HepG2 (cell line): ENCODE results near the gene DAB1. TPM values are rescaled to one million over a fixed set of nuclear protein-coding genes. Genes with fewer than 3 reads are reported as not detected.

ENCODE experiments used
- ATAC-seq: fragments of 200-7000 bp; cut with Tn5 transposase; 3 replicates; pipeline ENCODE4 v1.9.1; 2020; ENCODE audit warnings: mild to moderate bottlenecking, moderate library complexity
- BruUV-seq: library from RNA; stranded (reverse); fragments of 400-500 nt; replicated peaks from 2 replicates; lab custom pipeline; 2021; lab: Mats Ljungman, UMichigan
- CTCF ChIA-PET: fragments of 300-600 bp; formaldehyde crosslinking; extraction: SDS; loops from one replicate; lab custom pipeline; 2021; ENCODE audit warnings: low total read pairs, inconsistent platforms, low intra/inter-chr PET ratio; lab: Yijun Ruan, JAX
- POLR2A ChIA-PET: fragments of 350-600 bp; sonication (Branson Sonifier 250); formaldehyde crosslinking; loops from one replicate; lab custom pipeline; 2020; ENCODE audit warnings: antibody characterized with exemption, inconsistent platforms; lab: Yijun Ruan, JAX
- DNase-seq: peaks from one replicate; pipeline ENCODE4 v3.0.0-alpha.2; 2015; ENCODE audit warnings: low spot score
- FAIRE-seq: peaks from 3 replicates; lab custom pipeline; 2011; peaks lifted over from hg19 to GRCh38; lab: Jason Lieb, UNC
- H2AFZ ChIP-seq: one replicate; pipeline ENCODE4 v1.6.1; 2011; ENCODE audit warnings: low read length, inconsistent platforms
- H3K27ac ChIP-seq: fragments of 300-600 bp; 3 replicates; pipeline ENCODE4 v1.8.0; 2011; ENCODE audit warnings: mixed run types, mild to moderate bottlenecking, mixed read lengths, low read length, inconsistent platforms; ENCODE audit not compliant: insufficient read depth; ENCODE audit errors: extremely low read length
- H3K27me3 ChIP-seq, 2 experiments: fragments of 200-600 bp in 1 of 2; 2 replicates in 1 of 2; 3 replicates in 1 of 2; pipeline versions ENCODE4 v1.6.0 to v1.8.0; 2011; ENCODE audit warnings: low read length in 2 of 2, mild to moderate bottlenecking in 2 of 2, moderate library complexity in 2 of 2, inconsistent platforms in 1 of 2; ENCODE audit not compliant: insufficient read depth in 2 of 2, control insufficient read depth in 1 of 2
- H3K36me3 ChIP-seq, 2 experiments: fragments of 200-600 bp in 1 of 2; replicated peaks in 1 of 2; 2 replicates in 1 of 2; 3 replicates in 1 of 2; pipeline versions ENCODE4 v1.5.1 to v1.8.0; 2011; ENCODE audit warnings: low read length in 2 of 2, inconsistent platforms in 1 of 2; ENCODE audit not compliant: insufficient read depth in 2 of 2, control insufficient read depth in 1 of 2
- H3K4me1 ChIP-seq: 2 replicates; pipeline ENCODE4 v1.5.1; 2012; ENCODE audit warnings: low read length, inconsistent platforms; ENCODE audit not compliant: insufficient read depth
- H3K4me2 ChIP-seq: 2 replicates; pipeline ENCODE4 v1.6.0; 2011; ENCODE audit warnings: low read depth, low read length, inconsistent platforms
- H3K4me3 ChIP-seq, 3 experiments: fragments of 200-600 bp in 1 of 3; sonication (generic), shearing (Covaris generic) in 1 of 3; replicated peaks in 1 of 3; 2 replicates each; pipeline ENCODE4 v1.5.1; 2011 to 2016; ENCODE audit warnings: low read length in 3 of 3, inconsistent platforms in 2 of 3, low read depth in 2 of 3, mild to moderate bottlenecking in 2 of 3, control low read depth in 1 of 3, mixed read lengths in 1 of 3; ENCODE audit not compliant: insufficient read depth in 1 of 3
- H3K79me2 ChIP-seq: one replicate; pipeline ENCODE4 v1.6.1; 2011; ENCODE audit warnings: low read length, inconsistent platforms; ENCODE audit not compliant: insufficient read depth
- H3K9ac ChIP-seq: 2 replicates; pipeline ENCODE4 v1.6.0; 2011; ENCODE audit warnings: mild to moderate bottlenecking, low read depth, low read length, inconsistent platforms; ENCODE audit not compliant: insufficient read depth
- H3K9me3 ChIP-seq: 2 replicates; pipeline ENCODE4 v1.5.1; 2012; ENCODE audit warnings: mild to moderate bottlenecking, low read length
- H4K20me1 ChIP-seq: 2 replicates; pipeline ENCODE4 v1.6.0; 2011; ENCODE audit warnings: inconsistent platforms, mild to moderate bottlenecking, low read length, moderate library complexity; ENCODE audit not compliant: insufficient read depth
- AHDC1 ChIP-seq: sonication (generic); formaldehyde crosslinking; IDR thresholded peaks from 2 replicates; pipeline ENCODE4 v1.5.1; 2020; ENCODE audit warnings: mild to moderate bottlenecking, missing genetic modification reagents, borderline replicate concordance
- RBAK ChIP-seq: sonication (generic); formaldehyde crosslinking; IDR thresholded peaks from 2 replicates; pipeline ENCODE4 v1.5.1; 2020; ENCODE audit warnings: mild to moderate bottlenecking, missing genetic modification reagents
- RFX1 ChIP-seq: fragments of 450-650 bp; IDR thresholded peaks from 2 replicates; pipeline ENCODE4 v1.6.1; 2017
- RFX5 ChIP-seq: IDR thresholded peaks from 2 replicates; pipeline ENCODE4 v1.6.1; 2011; ENCODE audit warnings: low read depth, low read length, improper control_type of control experiment
- SKI ChIP-seq: fragments of 450-650 bp; IDR thresholded peaks from one replicate; pipeline ENCODE4 v1.6.1; 2018; ENCODE audit warnings: mild to moderate bottlenecking; ENCODE audit not compliant: partially characterized antibody
- SP1 ChIP-seq, 2 experiments: fragments of 450-650 bp in 1 of 2; sonication (generic) in 1 of 2; formaldehyde crosslinking in 1 of 2; IDR thresholded peaks; 2 replicates each; pipeline versions ENCODE4 v1.4.0 to v1.6.1; 2016 to 2020; ENCODE audit warnings: missing genetic modification reagents in 1 of 2
- TBP ChIP-seq: sonication (generic); formaldehyde crosslinking; IDR thresholded peaks from 2 replicates; pipeline ENCODE4 v1.5.0; 2020; ENCODE audit warnings: missing genetic modification reagents
- ZNF232 ChIP-seq: sonication (generic); formaldehyde crosslinking; IDR thresholded peaks from 2 replicates; pipeline ENCODE4 v1.4.0; 2020; ENCODE audit warnings: missing genetic modification reagents, borderline replicate concordance
- ZNF629 ChIP-seq: sonication (generic); formaldehyde crosslinking; conservative IDR thresholded peaks from 2 replicates; pipeline ENCODE4 v1.5.0; 2020; ENCODE audit warnings: missing genetic modification reagents
- ZNF660 ChIP-seq: sonication (generic); formaldehyde crosslinking; IDR thresholded peaks from 2 replicates; pipeline ENCODE4 v1.5.1; 2020; ENCODE audit warnings: mild to moderate bottlenecking, low read depth, missing genetic modification reagents, borderline replicate concordance
- ZNF792 ChIP-seq: IDR thresholded peaks from 2 replicates; pipeline ENCODE4 v1.6.1; 2016
- WGBS: methylation state at CpG from one replicate; pipeline ENCODE4 v1.1.6; 2017; ENCODE audit warnings: low lambda C conversion rate; 5-methylcytosine and 5-hydroxymethylcytosine counted together
- in situ Hi-C: cut with HindIII; loops from 2 replicates; pipeline ENCODE4 v1.10.0; 2017; ENCODE audit warnings: low pct_unique_long_range_greater_than_20kb; ENCODE audit not compliant: extremely low pct_ligation_motif_present
- intact Hi-C: fragments of 100-400 bp; cut with micrococcal nuclease; formaldehyde crosslinking; loops from one replicate; pipeline ENCODE4 v1.10.0; 2022; ENCODE audit not compliant: unreplicated experiment
- polyA plus RNA-seq, 8 experiments: library from polyadenylated mRNA; depleted of rRNA in 3 of 8; stranded (reverse) in 7 of 8; unstranded in 1 of 8; fragments of >200 nt; fragmentation: Illumina TruSeq in 4 of 8; extraction: Trizol in 4 of 8; gene quantifications; 2 replicates each; pipeline versions ENCODE4 v1.2.1 to v1.2.3, GENCODE V29; 2011 to 2016; ENCODE audit warnings: low read depth in 4 of 8, missing spikeins in 1 of 8, mixed read lengths in 1 of 8; ENCODE audit not compliant: insufficient read depth in 1 of 8
- total RNA-seq, 5 experiments: library from RNA; depleted of rRNA; stranded (reverse); fragments of >200 nt; fragmentation: Illumina TruSeq; extraction: Trizol; gene quantifications; 2 replicates each; pipeline ENCODE4 v1.2.3, GENCODE V29; 2016; ENCODE audit warnings: low read depth in 1 of 5

The DAB1 gene
- total and polyA plus RNA-seq, 2 of the 13 experiments (the other 11 are each of a cell fraction or from before 2014, with no cell fraction given) = 0.04 to 0.13 TPM

GRCh38 chr1:57295326-57295725 lies 128.5 kb downstream of the DAB1 start:
- FAIRE-seq (no peak), DNase-seq (no peak), ATAC-seq (no peak)
- no peak for TF ChIP-seq RBAK (CRISPR knock-in tag)
- peak; percentile 58 for TF ChIP-seq ZNF629 (CRISPR knock-in tag)
- H3K36me3 ChIP-seq = no peaks in the 10 kb centered on the region
- ChIA-PET POLR2A (no interaction called here), CTCF (no interaction called here)
- no peak overlapping the region for H3K9ac ChIP-seq
- H3K9me3 ChIP-seq = no peaks in the 10 kb centered on the region
- no peak overlapping the region for H3K4me3 ChIP-seq
- intact Hi-C loops = no loop called here
- H3K27me3 ChIP-seq = no peaks in the 10 kb centered on the region; a peak in 1 of 5 replicates
- BruUV-seq = no TSS peak
- H3K79me2 ChIP-seq = no peaks in the 10 kb centered on the region
- 100% methylated on average over 1 of the region's 1 CpG for WGBS
- H3K4me1 ChIP-seq = no peaks in the 10 kb centered on the region
- H4K20me1 ChIP-seq = no peaks in the 10 kb centered on the region
- H3K27ac ChIP-seq = no peak overlapping the region
- H2AFZ ChIP-seq = no peak overlapping the region
- in situ Hi-C loops = loop anchor here (25.0 kb wide), 1 partner anchor 458 kb away; no protein-coding TSS in a partner anchor
- H3K4me2 ChIP-seq = no peak overlapping the region

- Histone ChIP-seq H3K9ac (no peak overlapping the region), H2AFZ (no peak overlapping the region), H3K4me2 (no peak overlapping the region), H3K79me2 (no peaks in the 10 kb centered on the region), H4K20me1 (no peaks in the 10 kb centered on the region), H3K9me3 (no peaks in the 10 kb centered on the region), H3K27ac (no peak overlapping the region), H3K27me3 (no peaks in the 10 kb centered on the region; a peak in 1 of 5 replicates), H3K4me1 (no peaks in the 10 kb centered on the region), H3K4me3 (no peak overlapping the region), H3K36me3 (no peaks in the 10 kb centered on the region)
- ChIA-PET POLR2A (no interaction called here), CTCF (no interaction called here)
- no peak for FAIRE-seq
- in situ Hi-C loops (loop anchor here (25.0 kb wide), 1 partner anchor 457 kb away; no protein-coding TSS in a partner anchor), intact Hi-C loops (no loop called here)
- BruUV-seq = no TSS peak
- no peak for ATAC-seq
- no peak for DNase-seq
- TF ChIP-seq SP1 (IDR thresholded peaks at IDR 0.05) (no peak), SP1 (CRISPR knock-in tag; IDR thresholded peaks at IDR 0.05) (no peak), AHDC1 (CRISPR knock-in tag) (no peak), ZNF232 (CRISPR knock-in tag) (no peak), RFX5 (no peak), ZNF792 (CRISPR knock-in tag) (no peak), TBP (CRISPR knock-in tag) (no peak), SKI (no peak), RFX1 (no peak), ZNF660 (CRISPR knock-in tag) (no peak)
These were observed 129.7 kb downstream of the DAB1 start for GRCh38 chr1:57294177-57294576.
